Activated CD4-positive, alpha-beta T cell treated with anti-CD3 and anti-CD28 coated beads, Interleukin-2, amount 50 U/mL, for 4 hours (primary cell): ENCODE data around the gene DPP10.
"Not testable (repeated sequence)": the region's sequence is repeated elsewhere in the genome, so short reads cannot be mapped to it uniquely, and the experiment has no call there.

Experiments
- DNase-seq, 2 experiments: peaks; one replicate each; pipeline ENCODE4 v3.0.0-alpha.2; 2020

The DPP10 gene

GRCh38 chr2:114729026-114729425 is 286.6 kb downstream of the DPP10 start:
- no peak for DNase-seq

- no peak for DNase-seq
These were observed 292.7 kb downstream of the DPP10 start for GRCh38 chr2:114735126-114735525.

- DNase-seq, result no peak
These were observed 299.8 kb downstream of the DPP10 start for GRCh38 chr2:114742245-114742644.

GRCh38 chr2:114745700-114746099 is 303.3 kb downstream of the DPP10 start:
- no peak for DNase-seq

GRCh38 chr2:114748175-114748574 is 305.7 kb downstream of the DPP10 start:
- not testable (repeated sequence) for DNase-seq

DNA sequence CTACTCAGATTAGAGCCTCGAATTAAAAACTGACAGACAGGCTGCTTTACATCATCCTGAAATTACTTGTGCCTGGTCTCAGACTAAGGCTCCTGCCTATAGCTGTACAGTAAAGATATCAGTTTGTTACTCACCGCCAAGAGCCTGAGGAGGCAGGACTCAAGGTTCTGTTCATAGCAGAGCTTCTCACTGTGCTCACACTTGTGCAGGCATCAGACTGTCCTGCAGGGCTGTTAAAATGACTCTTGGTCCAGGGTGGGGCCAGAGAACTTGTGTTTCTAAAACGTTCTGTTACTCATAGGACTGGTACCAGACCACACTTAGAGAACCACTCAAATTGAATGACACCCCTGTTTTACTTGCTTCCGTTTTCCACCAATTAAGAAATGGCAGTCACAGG is 310.0 kb downstream of the DPP10 start:
- no peak for DNase-seq

GRCh38 chr2:114753145-114753544 is 310.7 kb downstream of the DPP10 start:
- no peak for DNase-seq

GRCh38 chr2:114754907-114755563 is 312.6 kb downstream of the DPP10 start:
- no peak for DNase-seq

- no peak for DNase-seq
These were observed 319.9 kb downstream of the DPP10 start for GRCh38 chr2:114762376-114762775.

GRCh38 chr2:114762986-114763385 is 320.5 kb downstream of the DPP10 start:
- no peak for DNase-seq

GRCh38 chr2:114769110-114769509 is 326.7 kb downstream of the DPP10 start:
- no peak for DNase-seq

- no peak for DNase-seq
These were observed 327.6 kb downstream of the DPP10 start for GRCh38 chr2:114769991-114770390.

DNA sequence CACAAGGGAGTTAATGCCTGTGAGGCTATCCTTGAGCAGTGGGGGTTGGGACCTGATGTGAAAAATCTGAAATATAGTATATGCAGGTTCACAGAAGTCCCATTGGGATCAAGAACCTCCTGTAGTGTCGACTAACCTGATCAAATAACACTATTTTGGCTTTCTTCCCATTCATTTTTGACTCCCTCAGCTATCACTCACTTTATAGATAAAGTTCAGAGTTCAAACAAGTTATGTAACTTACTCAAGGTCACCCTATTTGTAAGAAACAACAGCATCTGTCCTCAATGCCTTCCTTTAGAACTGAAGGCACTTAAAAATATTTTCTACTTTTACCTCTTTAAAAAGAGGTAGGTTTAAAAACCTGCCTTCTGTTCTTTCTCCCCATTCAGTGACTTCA is 341.6 kb downstream of the DPP10 start:
- no peak for DNase-seq

DNA sequence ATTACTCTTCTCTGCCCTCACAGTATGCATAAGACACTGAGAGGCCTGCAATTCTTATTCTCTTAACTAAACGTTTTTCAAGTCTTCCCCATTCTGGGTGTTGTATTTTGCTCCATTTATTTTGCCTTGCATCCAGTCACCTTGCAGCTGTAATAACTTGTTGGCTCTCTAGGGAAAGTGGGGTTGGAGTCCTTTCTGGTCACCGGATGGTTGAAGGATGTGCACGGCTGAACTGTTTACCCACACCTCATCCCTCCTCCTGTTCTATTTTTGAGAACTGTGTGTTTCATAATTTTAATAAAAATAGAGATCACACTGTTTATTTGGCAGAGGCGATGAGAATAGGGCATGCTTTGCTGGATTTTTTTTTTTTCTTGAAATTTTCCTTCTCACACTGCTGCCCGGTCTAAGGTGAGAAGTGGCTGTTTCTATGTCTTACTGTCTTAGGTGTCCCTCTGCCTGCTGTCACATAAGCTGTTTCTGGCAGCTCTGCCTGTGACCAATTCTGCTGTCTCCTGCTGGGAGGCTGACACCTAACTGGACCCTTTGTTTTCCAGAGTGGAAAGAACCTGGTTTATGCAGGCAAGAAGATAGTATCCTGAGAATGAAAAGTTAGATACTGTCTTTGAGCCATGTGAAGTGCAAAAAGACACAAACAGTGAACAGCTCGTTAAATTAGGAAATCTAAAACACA is 342.6 kb downstream of the DPP10 start:
- DNase-seq, result no peak

DNA sequence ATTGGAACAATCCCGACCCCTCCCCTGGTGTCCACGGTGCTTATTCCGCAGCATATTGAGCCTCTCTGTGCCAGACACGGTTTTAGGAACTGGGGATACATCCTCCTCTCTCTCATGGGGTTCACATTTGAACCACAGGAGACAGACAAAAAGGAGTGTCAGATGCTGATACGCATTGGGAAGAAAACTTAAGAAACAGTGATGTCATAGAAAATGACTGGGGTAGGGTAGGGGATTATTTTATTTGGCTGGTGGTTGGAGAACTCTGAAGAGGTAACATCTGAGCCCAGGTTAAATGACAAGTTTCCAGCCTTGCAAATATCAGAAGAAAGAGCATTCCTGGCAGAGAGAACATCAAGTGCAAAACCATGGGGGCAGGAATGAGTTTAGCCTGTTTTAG is 344.5 kb downstream of the DPP10 start:
- no peak for DNase-seq

- DNase-seq, result no peak
These were observed 345.0 kb downstream of the DPP10 start for GRCh38 chr2:114787486-114787885.

- DNase-seq, result no peak
These were observed 347.5 kb downstream of the DPP10 start for GRCh38 chr2:114789989-114790388.

DNA sequence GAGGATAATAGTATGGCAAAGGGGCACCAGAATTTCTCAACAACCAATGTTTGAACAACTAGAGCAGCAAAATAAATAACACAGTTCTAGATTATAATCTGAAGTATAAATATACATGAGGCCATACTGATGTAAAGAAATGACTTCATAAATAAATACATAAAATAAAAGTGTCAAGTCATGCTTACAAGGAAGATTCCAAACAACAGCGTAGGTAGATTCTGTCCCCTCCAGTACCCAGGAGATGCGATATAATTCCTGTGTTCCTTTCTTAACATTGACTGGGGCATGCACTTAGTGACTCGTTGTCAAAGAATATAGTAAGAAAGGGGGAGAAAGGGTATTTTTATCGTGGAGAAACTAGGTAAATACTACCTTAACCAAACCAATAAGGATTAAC is 355.1 kb downstream of the DPP10 start:
- DNase-seq, result no peak

GRCh38 chr2:114797942-114798341 is 355.5 kb downstream of the DPP10 start:
- DNase-seq, result no peak

GRCh38 chr2:114800371-114800770 is 357.9 kb downstream of the DPP10 start:
- no peak for DNase-seq

DNA sequence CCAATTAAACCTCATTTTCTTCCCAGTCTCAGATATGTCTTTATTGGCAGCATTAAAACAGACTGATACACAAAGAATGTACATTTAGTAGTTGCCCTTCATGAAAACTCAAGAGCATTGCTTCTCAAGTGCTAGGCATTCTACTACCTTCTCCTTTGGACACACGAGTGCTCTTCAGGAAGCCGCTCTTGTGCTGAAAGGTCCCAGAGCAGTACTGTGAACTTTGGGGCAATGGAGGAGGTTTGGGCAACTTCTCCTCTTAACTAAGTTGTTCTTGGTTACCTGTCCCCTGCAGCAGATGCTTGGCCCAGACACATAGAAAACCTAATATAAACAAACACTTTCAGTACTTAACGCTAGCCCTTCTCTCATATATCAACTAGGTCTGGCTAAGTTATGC is 362.8 kb downstream of the DPP10 start:
- no peak for DNase-seq

GRCh38 chr2:114810092-114810491 is 367.7 kb downstream of the DPP10 start:
- DNase-seq, result no peak

GRCh38 chr2:114812261-114812660 is 369.8 kb downstream of the DPP10 start:
- DNase-seq, result no peak

DNA sequence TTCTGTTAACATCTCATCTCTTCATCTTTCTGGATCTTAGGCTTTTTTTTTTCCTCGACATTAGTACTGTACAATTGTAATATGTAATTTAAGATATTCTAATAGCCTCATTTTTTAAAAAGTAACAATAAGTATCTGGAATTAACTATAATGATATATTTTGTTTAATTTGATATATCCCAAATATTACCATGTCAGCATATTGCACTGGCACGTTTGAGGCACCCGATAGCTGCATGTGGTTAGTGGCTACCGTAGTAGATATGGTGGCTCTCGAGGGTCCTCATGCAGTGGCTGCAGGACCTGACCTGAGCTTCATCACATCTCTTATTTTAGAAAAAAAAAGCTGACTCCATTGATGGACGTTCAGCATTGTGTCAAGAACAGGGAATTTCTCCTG is 371.9 kb downstream of the DPP10 start:
- DNase-seq, result no peak

- no peak for DNase-seq
These were observed 378.6 kb downstream of the DPP10 start for GRCh38 chr2:114821055-114821454.
